ENCODE results near the gene ANKRD61. TPM values are rescaled to one million over a fixed set of nuclear protein-coding genes. Genes with fewer than 3 reads are reported as not detected.
"Not testable (repeated sequence)": the region's sequence is repeated elsewhere in the genome, so short reads cannot be mapped to it uniquely, and the experiment has no call there.

The ANKRD61 gene
- total RNA-seq, 2 experiments from 2014 or later: 0.27 to 0.32 TPM

- H2AFZ ChIP-seq (ENCODE audit: low read length): peak overlapping the region; percentile 81
- H3K4me3 ChIP-seq (ENCODE audit: low read depth, low read length, poor library complexity, severe bottlenecking): peak overlapping the region; percentile 31
- TF ChIP-seq EZH2phosphoT487 (IDR thresholded peaks at IDR 0.05; ENCODE audit: borderline replicate concordance, low read depth, low read length) (no peak), CTCF (conservative IDR thresholded peaks at IDR 0.05; ENCODE audit: low read length) (no peak)
- peaks cover 28% of the 10 kb centered on the region for H3K4me1 ChIP-seq (ENCODE audit: insufficient read depth, low read length, poor library complexity, severe bottlenecking)
- no peaks in the 10 kb centered on the region for H4K20me1 ChIP-seq (ENCODE audit: insufficient read depth, low read length)
- H3K9me3 ChIP-seq (ENCODE audit: low read length): no peaks in the 10 kb centered on the region
- H3K27ac ChIP-seq (ENCODE audit: low read depth, low read length, poor library complexity, severe bottlenecking): peak overlapping the region; percentile 89
- no TSS peak for BruUV-seq (replicated peaks)
- CTCF ChIA-PET (ENCODE audit: unreplicated experiment): interaction anchor here (1.0 kb wide), 1 partner anchor 45 kb away, joined by 3 read pairs; no protein-coding TSS in a partner anchor
- H3K9me2 ChIP-seq (ENCODE audit: insufficient read depth, low read length): no peaks in the 10 kb centered on the region
- intact Hi-C loops (cut with micrococcal nuclease; ENCODE audit: unreplicated experiment): no loop called here
- DNase-seq (ENCODE audit: low spot score): peak; percentile 90
- no peaks in the 10 kb centered on the region for H3K36me3 ChIP-seq (ENCODE audit: insufficient read depth, low read length)
- peak overlapping the region; percentile 57 for H3K4me2 ChIP-seq (ENCODE audit: low read length)
- no peaks in the 10 kb centered on the region for H3K79me2 ChIP-seq (ENCODE audit: insufficient read depth, low read depth, low read length)
- POLR2A ChIA-PET: interaction anchor here (0.9 to 1.6 kb wide), 6 partner anchors 11 to 63 kb away, joined by 3 to 4 read pairs (median 3); no protein-coding TSS in a partner anchor
Observed at GRCh38 chr7:6071406-6071805, 40.2 kb downstream of the ANKRD61 start.

- Histone ChIP-seq H3K27ac (ENCODE audit: low read depth, low read length, poor library complexity, severe bottlenecking) (no peak overlapping the region), H3K79me2 (ENCODE audit: insufficient read depth, low read depth, low read length) (no peaks in the 10 kb centered on the region), H3K36me3 (ENCODE audit: insufficient read depth, low read length) (no peaks in the 10 kb centered on the region), H3K9me3 (ENCODE audit: low read length) (no peaks in the 10 kb centered on the region), H3K4me3 (ENCODE audit: low read depth, low read length, poor library complexity, severe bottlenecking) (no peak overlapping the region), H3K9me2 (ENCODE audit: insufficient read depth, low read length) (no peaks in the 10 kb centered on the region), H2AFZ (ENCODE audit: low read length) (no peak overlapping the region; the same call in 1 of the 2 replicates), H3K4me1 (ENCODE audit: insufficient read depth, low read length, poor library complexity, severe bottlenecking) (peaks cover 35% of the 10 kb centered on the region), H3K4me2 (ENCODE audit: low read length) (no peak overlapping the region), H4K20me1 (ENCODE audit: insufficient read depth, low read length) (no peaks in the 10 kb centered on the region)
- no peak for DNase-seq (ENCODE audit: low spot score)
- TF ChIP-seq CTCF (conservative IDR thresholded peaks at IDR 0.05; ENCODE audit: low read length): no peak
- no peak for TF ChIP-seq EZH2phosphoT487 (IDR thresholded peaks at IDR 0.05; ENCODE audit: borderline replicate concordance, low read depth, low read length)
- intact Hi-C loops (cut with micrococcal nuclease; ENCODE audit: unreplicated experiment): no loop called here
- ChIA-PET CTCF (ENCODE audit: unreplicated experiment) (no interaction called here), POLR2A (no interaction called here)
- BruUV-seq (replicated peaks): no TSS peak
Observed at GRCh38 chr7:6074612-6075380, 43.6 kb downstream of the ANKRD61 start.

GRCh38 chr7:6078548-6078947, 47.4 kb downstream of the ANKRD61 start:
- ChIA-PET POLR2A (interaction anchor here (1.2 kb wide), 1 partner anchor 70 kb away, joined by 3 read pairs; no protein-coding TSS in a partner anchor), CTCF (ENCODE audit: unreplicated experiment) (no interaction called here)
- TF ChIP-seq EZH2phosphoT487 (IDR thresholded peaks at IDR 0.05; ENCODE audit: borderline replicate concordance, low read depth, low read length) (no peak), CTCF (conservative IDR thresholded peaks at IDR 0.05; ENCODE audit: low read length) (no peak)
- Histone ChIP-seq H2AFZ (ENCODE audit: low read length) (no peak overlapping the region), H3K4me3 (ENCODE audit: low read depth, low read length, poor library complexity, severe bottlenecking) (no peak overlapping the region), H3K79me2 (ENCODE audit: insufficient read depth, low read depth, low read length) (no peaks in the 10 kb centered on the region), H3K4me1 (ENCODE audit: insufficient read depth, low read length, poor library complexity, severe bottlenecking) (peaks cover 17% of the 10 kb centered on the region), H3K9me2 (ENCODE audit: insufficient read depth, low read length) (no peaks in the 10 kb centered on the region), H3K4me2 (ENCODE audit: low read length) (no peak overlapping the region), H3K27ac (ENCODE audit: low read depth, low read length, poor library complexity, severe bottlenecking) (no peak overlapping the region), H3K9me3 (ENCODE audit: low read length) (no peaks in the 10 kb centered on the region), H3K36me3 (ENCODE audit: insufficient read depth, low read length) (no peaks in the 10 kb centered on the region), H4K20me1 (ENCODE audit: insufficient read depth, low read length) (no peaks in the 10 kb centered on the region)
- DNase-seq (ENCODE audit: low spot score): peak; percentile 17
- BruUV-seq (replicated peaks): no TSS peak
- intact Hi-C loops (cut with micrococcal nuclease; ENCODE audit: unreplicated experiment): no loop called here

GRCh38 chr7:6083047-6083446, 51.9 kb downstream of the ANKRD61 start:
- intact Hi-C loops (cut with micrococcal nuclease; ENCODE audit: unreplicated experiment); H3K79me2 ChIP-seq (ENCODE audit: insufficient read depth, low read depth, low read length); H2AFZ ChIP-seq (ENCODE audit: low read length); H3K4me3 ChIP-seq (ENCODE audit: low read depth, low read length, poor library complexity, severe bottlenecking); CTCF ChIA-PET (ENCODE audit: unreplicated experiment); H4K20me1 ChIP-seq (ENCODE audit: insufficient read depth, low read length); H3K9me3 ChIP-seq (ENCODE audit: low read length); BruUV-seq (replicated peaks); DNase-seq (ENCODE audit: low spot score); H3K36me3 ChIP-seq (ENCODE audit: insufficient read depth, low read length); H3K9me2 ChIP-seq (ENCODE audit: insufficient read depth, low read length); H3K27ac ChIP-seq (ENCODE audit: low read depth, low read length, poor library complexity, severe bottlenecking); H3K4me2 ChIP-seq (ENCODE audit: low read length): not testable (repeated sequence)
- POLR2A ChIA-PET: interaction anchor here (0.7 kb wide), 2 partner anchors 12 to 1924 kb away, joined by 3 to 7 read pairs; no protein-coding TSS in a partner anchor
- H3K4me1 ChIP-seq (ENCODE audit: insufficient read depth, low read length, poor library complexity, severe bottlenecking): peaks cover 15% of the 10 kb centered on the region
